ENCODE results near the gene FARP1.

Gene FARP1

GRCh38 chr13:98397221-98397620, 254.3 kb downstream of the FARP1 start:
- peak; percentile 63 for TF ChIP-seq CTCF (conservative IDR thresholded peaks at IDR 0.05)

DNA sequence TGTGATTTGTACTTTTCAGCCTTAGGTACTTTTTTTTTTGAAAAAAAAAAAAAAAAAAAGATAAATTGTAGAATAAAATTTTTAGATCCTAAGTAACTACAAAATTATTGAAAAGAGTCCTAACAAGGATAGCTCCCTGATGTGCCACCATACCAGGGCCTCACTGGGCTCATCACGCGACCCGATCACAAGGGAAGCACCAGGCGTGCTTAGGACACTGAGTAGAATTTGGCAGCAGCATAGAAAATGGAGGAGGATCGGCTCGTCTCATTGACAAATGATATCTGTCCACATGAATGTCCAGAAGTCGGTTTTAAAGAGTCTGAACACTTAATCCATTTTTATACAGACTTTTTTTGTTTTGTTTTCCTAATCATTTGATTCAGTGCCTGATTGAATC, 255.0 kb downstream of the FARP1 start:
- H3K27ac ChIP-seq: no peak overlapping the region
- no peak for TF ChIP-seq CTCF (conservative IDR thresholded peaks at IDR 0.05)

More at GRCh38 chr13:98397221-98397620, 254.3 kb downstream of the FARP1 start:
- H3K27ac ChIP-seq: 0 out of 2 replicates have a peak overlapping the region, but pooled peaks have one; percentile 1

- TF ChIP-seq CTCF (conservative IDR thresholded peaks at IDR 0.05): no peak
- no peak overlapping the region for H3K27ac ChIP-seq
Observed at GRCh38 chr13:98398581-98398980, 255.7 kb downstream of the FARP1 start.

GRCh38 chr13:98399756-98400155, 256.9 kb downstream of the FARP1 start:
- no peak overlapping the region for H3K27ac ChIP-seq
- no peak for TF ChIP-seq CTCF (conservative IDR thresholded peaks at IDR 0.05)

DNA sequence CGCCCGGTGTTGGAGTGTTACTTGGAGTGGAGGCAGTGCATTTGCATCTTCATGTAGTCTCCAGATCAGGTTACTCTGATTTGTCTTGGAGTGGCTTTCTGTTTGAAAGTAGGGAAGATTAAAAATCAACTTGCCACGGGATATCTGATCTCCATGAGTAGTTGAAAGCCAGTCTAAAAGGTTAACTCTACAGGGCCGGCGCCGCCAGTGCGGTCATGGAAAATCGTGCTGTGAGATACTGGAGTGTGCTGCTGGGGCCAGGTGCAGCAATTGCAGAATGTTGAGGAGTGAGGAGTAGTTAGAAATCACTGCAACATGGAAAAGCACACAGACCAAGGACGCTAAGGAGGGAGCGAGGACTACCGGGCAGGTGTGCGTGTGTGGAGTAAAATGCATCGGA, 259.0 kb downstream of the FARP1 start:
- no peak overlapping the region for H3K27ac ChIP-seq
- TF ChIP-seq CTCF (conservative IDR thresholded peaks at IDR 0.05): no peak

DNA sequence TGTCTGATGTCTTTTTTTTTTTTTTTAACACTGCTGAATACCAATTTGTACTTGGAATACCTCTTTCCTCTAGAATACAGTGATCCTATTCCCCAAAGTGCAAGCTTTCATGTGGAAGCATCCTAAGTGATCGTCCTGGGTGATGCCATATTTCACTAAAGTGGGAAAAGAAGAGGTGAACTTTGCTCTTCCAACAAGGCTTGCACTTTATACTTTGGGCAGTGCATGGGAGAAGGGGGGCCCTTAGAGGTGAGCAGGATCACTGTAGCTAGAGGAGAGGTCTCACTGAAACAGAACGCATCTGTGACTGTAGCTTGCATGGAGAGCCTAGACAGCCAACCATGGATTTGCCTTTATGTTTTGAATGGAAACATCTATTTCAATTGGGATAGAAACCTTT, 260.2 kb downstream of the FARP1 start:
- TF ChIP-seq CTCF (conservative IDR thresholded peaks at IDR 0.05): no peak
- H3K27ac ChIP-seq: no peak overlapping the region

DNA sequence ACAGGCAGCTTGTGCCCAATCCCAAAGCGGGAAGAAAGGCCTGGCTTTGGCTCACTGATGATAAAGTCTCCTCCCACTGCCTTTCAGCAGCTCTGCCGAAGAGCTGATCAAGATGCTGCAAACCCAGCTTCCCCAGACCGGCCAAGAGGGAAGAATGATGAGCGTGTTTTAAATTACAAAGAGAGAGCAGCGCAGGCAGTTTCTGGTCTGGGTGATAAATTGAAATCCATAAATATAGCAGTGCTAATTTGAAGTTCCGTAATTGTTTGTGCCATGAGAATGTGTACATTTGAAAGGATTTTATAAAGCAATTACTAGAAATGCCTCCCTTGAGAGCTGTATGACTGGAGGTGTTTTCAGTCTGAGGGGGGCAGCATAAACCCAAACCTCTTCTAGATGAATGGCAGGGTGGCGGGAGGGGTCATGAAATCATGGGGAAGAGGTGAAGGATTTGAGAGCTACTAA, 262.2 kb downstream of the FARP1 start:
- peak overlapping the region; percentile 65 for H3K27ac ChIP-seq

More for the DNA sequence above, 262.2 kb downstream of the FARP1 start:
- peak; percentile 21 for TF ChIP-seq CTCF (conservative IDR thresholded peaks at IDR 0.05)
